A549 (cell line): Measurements from ENCODE around the gene AQP2. TPM values are rescaled to one million over a fixed set of nuclear protein-coding genes. Genes with fewer than 3 reads are reported as not detected.
A peak's percentile ranks its signal among the peaks of the same experiment; 100 is the strongest.

Experiments used
- ATAC-seq, 2 experiments: fragments of 200-7000 bp in 1 of 2; fragments of >200 bp in 1 of 2; cut with Nextera tagmentation in 1 of 2; cut with Tn5 transposase in 1 of 2; 3 replicates each; pipeline versions ENCODE4 v1.8.0 to v1.9.1; 2018 to 2020; ENCODE audit warnings: mild to moderate bottlenecking in 1 of 2, moderate library complexity in 1 of 2
- CTCF ChIA-PET: fragments of 300-600 bp; sonication (Branson Sonifier 250); formaldehyde crosslinking; extraction: SDS; loops from one replicate; lab custom pipeline; 2021; ENCODE audit warnings: antibody characterized with exemption, inconsistent platforms; lab: Yijun Ruan, JAX
- POLR2A ChIA-PET: fragments of 350-600 bp; formaldehyde crosslinking; extraction: SDS; loops from one replicate; lab custom pipeline; 2021; ENCODE audit warnings: antibody characterized with exemption, inconsistent platforms; lab: Yijun Ruan, JAX
- DNase-seq, 2 experiments: peaks; one replicate each; pipeline versions ENCODE4 v3.0.0 to v3.0.0-alpha.2; 2011 to 2016; ENCODE audit warnings: low read depth in 1 of 2, low spot score in 1 of 2
- FAIRE-seq: peaks from 2 replicates; lab custom pipeline; 2011; peaks lifted over from hg19 to GRCh38; lab: Jason Lieb, UNC
- H3K27ac ChIP-seq, 2 experiments: fragments of >200 bp; sonication (Bioruptor Twin); formaldehyde crosslinking; 3 replicates each; pipeline ENCODE4 v1.5.1; 2016 to 2017
- H3K4me1 ChIP-seq: fragments of >200 bp; sonication (Bioruptor Twin); formaldehyde crosslinking; 3 replicates; pipeline ENCODE4 v1.6.1; 2016
- H3K4me2 ChIP-seq: fragments of >200 bp; sonication (Bioruptor Twin); formaldehyde crosslinking; 3 replicates; pipeline ENCODE4 v1.6.1; 2016
- H3K4me3 ChIP-seq: fragments of >200 bp; sonication (Bioruptor Twin); formaldehyde crosslinking; 3 replicates; pipeline ENCODE4 v1.5.1; 2016
- H3K9me3 ChIP-seq: fragments of >200 bp; sonication (Bioruptor Twin); formaldehyde crosslinking; 3 replicates; pipeline ENCODE4 v1.6.1; 2016
- FOSL2 ChIP-seq, 2 experiments: fragments of 450-650 bp in 1 of 2; fragments of >200 bp in 1 of 2; sonication (Bioruptor Twin) in 1 of 2; formaldehyde crosslinking; IDR thresholded peaks; 2 replicates each; pipeline versions ENCODE4 v1.5.0 to v1.6.1; 2016 to 2020; ENCODE audit warnings: mild to moderate bottlenecking in 1 of 2, moderate library complexity in 1 of 2
- HOXB13 ChIP-seq: fragments of 250-450 bp; sonication (Bioruptor Pico); IDR thresholded peaks from 2 replicates; pipeline ENCODE4 v1.5.0; 2020; ENCODE audit warnings: low read depth, mild to moderate bottlenecking, moderate library complexity
- JUNB ChIP-seq: fragments of >200 bp; sonication (Bioruptor Twin); formaldehyde crosslinking; IDR thresholded peaks from 2 replicates; pipeline ENCODE4 v1.6.1; 2016
- NR3C1 ChIP-seq: fragments of >200 bp; sonication (Bioruptor Twin); formaldehyde crosslinking; IDR thresholded peaks from 3 replicates; pipeline ENCODE4 v1.6.1; 2017
- POLR2AphosphoS2 ChIP-seq: conservative IDR thresholded peaks from 2 replicates; pipeline ENCODE4 v1.6.1; 2012; ENCODE audit warnings: low read length, improper control_type of control experiment, inconsistent platforms
- RAD21 ChIP-seq, 2 experiments: fragments of >200 bp in 1 of 2; sonication (Bioruptor Twin) in 1 of 2; formaldehyde crosslinking in 1 of 2; IDR thresholded peaks in 1 of 2; conservative IDR thresholded peaks in 1 of 2; 2 replicates in 1 of 2; 3 replicates in 1 of 2; pipeline ENCODE4 v1.6.1; 2012 to 2018; ENCODE audit warnings: inconsistent platforms in 1 of 2
- RFX5 ChIP-seq: fragments of 450-650 bp; IDR thresholded peaks from 2 replicates; pipeline ENCODE4 v1.7.1; 2014; ENCODE audit warnings: antibody characterized with exemption, mild to moderate bottlenecking, moderate library complexity
- RNF2 ChIP-seq: fragments of 200-600 bp; sonication (generic); IDR thresholded peaks from 2 replicates; pipeline ENCODE4 v1.6.1; 2016; ENCODE audit warnings: low read depth, mild to moderate bottlenecking, antibody characterized with exemption, moderate library complexity, borderline replicate concordance
- SMC3 ChIP-seq: fragments of >200 bp; sonication (Bioruptor Twin); formaldehyde crosslinking; IDR thresholded peaks from 3 replicates; pipeline ENCODE4 v1.6.1; 2018; ENCODE audit warnings: inconsistent platforms
- WGBS: methylation state at CpG from one replicate; pipeline ENCODE4 v1.1.6; 2017; ENCODE audit errors: missing lambda C conversion rate; 5-methylcytosine and 5-hydroxymethylcytosine counted together
- polyA plus RNA-seq, 4 experiments: library from polyadenylated mRNA; depleted of rRNA in 3 of 4; stranded (reverse); fragments of >200 nt; fragmentation: RNase III in 1 of 4; extraction: RNeasy Plus Mini Kit Qiagen cat#74134 plus additional on column Dnase treatment in 1 of 4; gene quantifications; 2 replicates in 3 of 4; 3 replicates in 1 of 4; pipeline ENCODE4 v1.2.3, GENCODE V29; 2011 to 2017
- TF ChIP-seq, protein P1 (sequence below): IDR thresholded peaks from 2 replicates; pipeline ENCODE4 v1.6.1; 2012
- TF ChIP-seq, protein P2 (sequence below): fragments of >200 bp; sonication (Bioruptor Twin); formaldehyde crosslinking; IDR thresholded peaks from 3 replicates; pipeline ENCODE4 v1.5.1; 2016
- TF ChIP-seq, protein P3 (sequence below): fragments of 200-600 bp; sonication (generic); IDR thresholded peaks from 2 replicates; pipeline ENCODE4 v1.6.1; 2016; ENCODE audit warnings: antibody characterized with exemption, mild to moderate bottlenecking, moderate library complexity
- TF ChIP-seq, protein P4 (sequence below): fragments of >200 bp; sonication (Bioruptor Twin); formaldehyde crosslinking; IDR thresholded peaks from 3 replicates; pipeline ENCODE4 v1.6.1; 2016

The AQP2 gene
- polyA plus RNA-seq, 2 of the 4 experiments (the other 2 are of a cell fraction) = not detected

DNA sequence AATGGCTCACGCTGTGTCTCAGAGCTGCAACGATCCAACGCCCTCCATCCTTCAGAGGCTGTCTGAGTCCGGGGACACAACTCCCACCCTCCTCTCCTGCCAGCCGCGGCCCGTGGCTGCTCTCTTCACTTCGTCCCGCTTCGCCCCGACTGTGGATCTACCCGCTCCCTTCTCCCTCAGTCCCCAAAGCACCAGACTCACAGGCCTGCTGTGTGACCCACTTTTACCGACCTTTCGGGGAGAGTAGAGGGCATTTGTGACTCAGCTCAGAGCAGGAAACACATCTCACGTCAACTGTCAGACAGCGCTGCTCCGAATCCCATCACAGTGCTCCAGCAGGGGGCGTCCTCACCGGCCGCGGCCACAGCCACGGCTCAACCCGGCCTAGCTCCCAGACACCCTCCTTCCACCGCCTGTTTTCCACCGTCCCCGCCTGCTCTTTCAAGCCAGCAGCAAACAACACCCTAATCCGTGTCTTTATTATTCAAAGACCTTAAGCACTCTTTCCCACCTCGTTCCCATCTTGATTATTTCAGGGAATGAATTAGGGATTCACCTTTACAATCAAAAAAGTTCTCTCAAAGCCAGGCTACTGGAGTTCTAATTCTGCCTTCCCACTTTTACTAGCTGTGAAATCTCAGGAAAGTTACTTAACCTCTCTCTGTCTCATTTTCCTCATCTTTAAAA, 5.0 kb upstream of the AQP2 start:
- peak; percentile 97 to 99 for ATAC-seq
- Histone ChIP-seq H3K4me1 (0 out of 3 replicates have a peak, but pooled peaks cover 7% of the 10 kb centered on the region), H3K9me3 (no peaks in the 10 kb centered on the region), H3K27ac (peak overlapping the region; percentile 6 to 59; a peak in 3 of 6 replicates), H3K4me2 (peak overlapping the region; percentile 75), H3K4me3 (no peak overlapping the region)
- peak; percentile 82 to 93 for DNase-seq
- TF ChIP-seq FOSL2 (IDR thresholded peaks at IDR 0.05) (no peak), FOSL2 (CRISPR knock-in tag; IDR thresholded peaks at IDR 0.05) (peak; percentile 42), RAD21 (conservative IDR thresholded peaks at IDR 0.05 in 1 of 2, IDR thresholded peaks at IDR 0.05 in 1 of 2) (peak; percentile 54 to 55; a peak in 4 of 5 replicates), NR3C1 (no peak), RNF2 (no peak), JUNB (no peak), SMC3 (peak; percentile 76)
- TF ChIP-seq, protein P1, sequence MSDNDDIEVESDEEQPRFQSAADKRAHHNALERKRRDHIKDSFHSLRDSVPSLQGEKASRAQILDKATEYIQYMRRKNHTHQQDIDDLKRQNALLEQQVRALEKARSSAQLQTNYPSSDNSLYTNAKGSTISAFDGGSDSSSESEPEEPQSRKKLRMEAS = peak; percentile 40
- TF ChIP-seq, protein P2, sequence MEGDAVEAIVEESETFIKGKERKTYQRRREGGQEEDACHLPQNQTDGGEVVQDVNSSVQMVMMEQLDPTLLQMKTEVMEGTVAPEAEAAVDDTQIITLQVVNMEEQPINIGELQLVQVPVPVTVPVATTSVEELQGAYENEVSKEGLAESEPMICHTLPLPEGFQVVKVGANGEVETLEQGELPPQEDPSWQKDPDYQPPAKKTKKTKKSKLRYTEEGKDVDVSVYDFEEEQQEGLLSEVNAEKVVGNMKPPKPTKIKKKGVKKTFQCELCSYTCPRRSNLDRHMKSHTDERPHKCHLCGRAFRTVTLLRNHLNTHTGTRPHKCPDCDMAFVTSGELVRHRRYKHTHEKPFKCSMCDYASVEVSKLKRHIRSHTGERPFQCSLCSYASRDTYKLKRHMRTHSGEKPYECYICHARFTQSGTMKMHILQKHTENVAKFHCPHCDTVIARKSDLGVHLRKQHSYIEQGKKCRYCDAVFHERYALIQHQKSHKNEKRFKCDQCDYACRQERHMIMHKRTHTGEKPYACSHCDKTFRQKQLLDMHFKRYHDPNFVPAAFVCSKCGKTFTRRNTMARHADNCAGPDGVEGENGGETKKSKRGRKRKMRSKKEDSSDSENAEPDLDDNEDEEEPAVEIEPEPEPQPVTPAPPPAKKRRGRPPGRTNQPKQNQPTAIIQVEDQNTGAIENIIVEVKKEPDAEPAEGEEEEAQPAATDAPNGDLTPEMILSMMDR = peak; percentile 91
- TF ChIP-seq, protein P3, sequence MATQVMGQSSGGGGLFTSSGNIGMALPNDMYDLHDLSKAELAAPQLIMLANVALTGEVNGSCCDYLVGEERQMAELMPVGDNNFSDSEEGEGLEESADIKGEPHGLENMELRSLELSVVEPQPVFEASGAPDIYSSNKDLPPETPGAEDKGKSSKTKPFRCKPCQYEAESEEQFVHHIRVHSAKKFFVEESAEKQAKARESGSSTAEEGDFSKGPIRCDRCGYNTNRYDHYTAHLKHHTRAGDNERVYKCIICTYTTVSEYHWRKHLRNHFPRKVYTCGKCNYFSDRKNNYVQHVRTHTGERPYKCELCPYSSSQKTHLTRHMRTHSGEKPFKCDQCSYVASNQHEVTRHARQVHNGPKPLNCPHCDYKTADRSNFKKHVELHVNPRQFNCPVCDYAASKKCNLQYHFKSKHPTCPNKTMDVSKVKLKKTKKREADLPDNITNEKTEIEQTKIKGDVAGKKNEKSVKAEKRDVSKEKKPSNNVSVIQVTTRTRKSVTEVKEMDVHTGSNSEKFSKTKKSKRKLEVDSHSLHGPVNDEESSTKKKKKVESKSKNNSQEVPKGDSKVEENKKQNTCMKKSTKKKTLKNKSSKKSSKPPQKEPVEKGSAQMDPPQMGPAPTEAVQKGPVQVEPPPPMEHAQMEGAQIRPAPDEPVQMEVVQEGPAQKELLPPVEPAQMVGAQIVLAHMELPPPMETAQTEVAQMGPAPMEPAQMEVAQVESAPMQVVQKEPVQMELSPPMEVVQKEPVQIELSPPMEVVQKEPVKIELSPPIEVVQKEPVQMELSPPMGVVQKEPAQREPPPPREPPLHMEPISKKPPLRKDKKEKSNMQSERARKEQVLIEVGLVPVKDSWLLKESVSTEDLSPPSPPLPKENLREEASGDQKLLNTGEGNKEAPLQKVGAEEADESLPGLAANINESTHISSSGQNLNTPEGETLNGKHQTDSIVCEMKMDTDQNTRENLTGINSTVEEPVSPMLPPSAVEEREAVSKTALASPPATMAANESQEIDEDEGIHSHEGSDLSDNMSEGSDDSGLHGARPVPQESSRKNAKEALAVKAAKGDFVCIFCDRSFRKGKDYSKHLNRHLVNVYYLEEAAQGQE = no peak
- TF ChIP-seq, protein P4, sequence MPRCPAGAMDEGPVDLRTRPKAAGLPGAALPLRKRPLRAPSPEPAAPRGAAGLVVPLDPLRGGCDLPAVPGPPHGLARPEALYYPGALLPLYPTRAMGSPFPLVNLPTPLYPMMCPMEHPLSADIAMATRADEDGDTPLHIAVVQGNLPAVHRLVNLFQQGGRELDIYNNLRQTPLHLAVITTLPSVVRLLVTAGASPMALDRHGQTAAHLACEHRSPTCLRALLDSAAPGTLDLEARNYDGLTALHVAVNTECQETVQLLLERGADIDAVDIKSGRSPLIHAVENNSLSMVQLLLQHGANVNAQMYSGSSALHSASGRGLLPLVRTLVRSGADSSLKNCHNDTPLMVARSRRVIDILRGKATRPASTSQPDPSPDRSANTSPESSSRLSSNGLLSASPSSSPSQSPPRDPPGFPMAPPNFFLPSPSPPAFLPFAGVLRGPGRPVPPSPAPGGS = no peak
- WGBS = 19% methylated on average over 28 of the region's 28 CpGs
- ChIA-PET POLR2A (interaction anchor here (0.6 to 1.3 kb wide), 3 partner anchors 22 to 204 kb away, joined by 3 to 7 read pairs (median 3); partner anchors contain the start of gene TMBIM6), CTCF (interaction anchor here (0.6 to 7.7 kb wide), 63 partner anchors 9 to 243 kb away, joined by 3 to 193 read pairs (median 4); partner anchors contain the start of gene AQP5)
- FAIRE-seq = peak; percentile 86

DNA sequence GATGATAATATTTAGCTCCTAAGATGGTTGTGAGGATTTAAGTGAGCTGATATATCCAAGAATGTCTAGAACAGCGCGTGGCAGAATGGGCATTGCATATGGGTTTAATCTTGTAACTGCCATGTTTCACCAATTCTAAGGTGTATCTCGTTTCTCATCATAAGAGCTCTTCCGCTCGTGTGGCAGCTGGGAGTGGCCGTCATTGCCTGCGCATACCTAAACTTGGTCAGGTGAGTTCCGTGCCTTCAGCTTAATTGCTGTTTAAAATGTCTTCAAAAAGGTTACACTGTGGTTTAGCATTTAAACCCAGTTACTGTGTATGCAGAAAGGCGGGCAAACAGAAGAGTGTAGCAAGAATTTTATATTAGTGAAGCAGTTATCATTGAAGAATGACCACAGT, 4.5 kb upstream of the AQP2 start:
- Histone ChIP-seq H3K4me2 (peak overlapping the region; percentile 75; the same call in 2 of the 3 replicates), H3K9me3 (no peaks in the 10 kb centered on the region), H3K27ac (peak overlapping the region in 1 of 2 experiments; percentile 59; a peak in 3 of 6 replicates), H3K4me1 (0 out of 3 replicates have a peak, but pooled peaks cover 7% of the 10 kb centered on the region), H3K4me3 (no peak overlapping the region)
- ChIA-PET POLR2A (interaction anchor here (0.6 to 1.3 kb wide), 2 partner anchors 101 to 205 kb away, joined by 3 to 7 read pairs; partner anchors contain the start of gene TMBIM6), CTCF (interaction anchor here (0.6 to 7.7 kb wide), 57 partner anchors 8 to 242 kb away, joined by 3 to 193 read pairs (median 5); partner anchors contain the start of gene AQP5)
- 81% methylated on average over 9 of the region's 9 CpGs for WGBS
- no peak for FAIRE-seq
- DNase-seq = no peak
- ATAC-seq = no peak
- no peak for TF ChIP-seq RFX5
- TF ChIP-seq HOXB13 (CRISPR knock-in tag) = no peak
- TF ChIP-seq POLR2AphosphoS2 = no peak
